ENCODE results near the gene SWI5. TPM values are rescaled to one million over a fixed set of nuclear protein-coding genes. Genes with fewer than 3 reads are reported as not detected.
"Not testable (repeated sequence)": the region's sequence is repeated elsewhere in the genome, so short reads cannot be mapped to it uniquely, and the experiment has no call there.

Gene SWI5
- total RNA-seq (2014; rRNA removed; shearing (Covaris generic)) = 25.4 and 26.7 TPM in 2 replicates

GRCh38 chr9:128276008-128276573 lies at the start of gene SWI5:
SWI5 (plus strand) TSS chr9:128276276.
- Histone ChIP-seq H3K27me3 (replicated peaks) (no peaks in the 10 kb centered on the region), H3K27ac (peak within 1 kb of the TSS; percentile 96), H3K4me1 (replicated peaks) (peaks cover 13% of the 10 kb centered on the region), H3K4me3 (peak within 1 kb of the TSS; percentile 82), H3K9me3 (replicated peaks) (no peaks in the 10 kb centered on the region), H3K36me3 (peaks cover 24% of the 10 kb centered on the region)
- peak; percentile 98 to 100 for DNase-seq (ENCODE audit: low read depth in 1 of 2, low spot score in 2 of 2)

GRCh38 chr9:128226412-128226801 lies 49.7 kb upstream of the SWI5 start:
- H3K27me3 ChIP-seq (replicated peaks) = no peaks in the 10 kb centered on the region
- H3K4me3 ChIP-seq = no peak overlapping the region
- DNase-seq (ENCODE audit: low read depth in 1 of 2, low spot score in 2 of 2) = no peak
- no peaks in the 10 kb centered on the region for H3K9me3 ChIP-seq (replicated peaks)
- no peak overlapping the region for H3K27ac ChIP-seq
- no peaks in the 10 kb centered on the region for H3K4me1 ChIP-seq (replicated peaks)
- no peaks in the 10 kb centered on the region for H3K36me3 ChIP-seq

- not testable (repeated sequence) for H3K27ac ChIP-seq; H3K4me1 ChIP-seq (replicated peaks); H3K9me3 ChIP-seq (replicated peaks); H3K36me3 ChIP-seq; H3K27me3 ChIP-seq (replicated peaks); DNase-seq (ENCODE audit: low read depth in 1 of 2, low spot score in 2 of 2); H3K4me3 ChIP-seq
Measured at GRCh38 chr9:128230897-128231296, 45.2 kb upstream of the SWI5 start.

- Histone ChIP-seq H3K4me3 (no peak overlapping the region), H3K9me3 (replicated peaks) (no peaks in the 10 kb centered on the region), H3K36me3 (no peaks in the 10 kb centered on the region), H3K27me3 (replicated peaks) (no peaks in the 10 kb centered on the region), H3K4me1 (replicated peaks) (no peaks in the 10 kb centered on the region), H3K27ac (no peak overlapping the region)
- DNase-seq (ENCODE audit: low read depth in 1 of 2, low spot score in 2 of 2) = peak in 1 of 2 experiments; percentile 31
Measured at GRCh38 chr9:128231638-128232527, 44.2 kb upstream of the SWI5 start.

- Histone ChIP-seq H3K4me1 (replicated peaks) (no peaks in the 10 kb centered on the region), H3K27ac (no peak overlapping the region), H3K36me3 (no peaks in the 10 kb centered on the region), H3K9me3 (replicated peaks) (no peaks in the 10 kb centered on the region), H3K4me3 (no peak overlapping the region), H3K27me3 (replicated peaks) (no peaks in the 10 kb centered on the region)
- peak in 1 of 2 experiments; percentile 31 for DNase-seq (ENCODE audit: low read depth in 1 of 2, low spot score in 2 of 2)
Measured at GRCh38 chr9:128232528-128233428, 43.3 kb upstream of the SWI5 start.

- H3K27ac ChIP-seq = no peak overlapping the region
- DNase-seq (ENCODE audit: low read depth in 1 of 2, low spot score in 2 of 2) = peak in 1 of 2 experiments; percentile 34
- no peaks in the 10 kb centered on the region for H3K4me1 ChIP-seq (replicated peaks)
- no peak overlapping the region for H3K4me3 ChIP-seq
- no peaks in the 10 kb centered on the region for H3K9me3 ChIP-seq (replicated peaks)
- H3K27me3 ChIP-seq (replicated peaks) = no peaks in the 10 kb centered on the region
- H3K36me3 ChIP-seq = no peaks in the 10 kb centered on the region
Measured at GRCh38 chr9:128233817-128234406, 42.2 kb upstream of the SWI5 start.

GRCh38 chr9:128242124-128242523 lies 34.0 kb upstream of the SWI5 start:
- Histone ChIP-seq H3K36me3 (no peaks in the 10 kb centered on the region), H3K9me3 (replicated peaks) (peaks cover 3% of the 10 kb centered on the region; the same call in 1 of the 2 replicates), H3K27ac (no peak overlapping the region), H3K4me1 (replicated peaks) (peaks cover 13% of the 10 kb centered on the region), H3K27me3 (replicated peaks) (no peaks in the 10 kb centered on the region), H3K4me3 (no peak overlapping the region)
- no peak for DNase-seq (ENCODE audit: low read depth in 1 of 2, low spot score in 2 of 2)

GRCh38 chr9:128242828-128243214 lies 33.3 kb upstream of the SWI5 start:
- Histone ChIP-seq H3K4me1 (replicated peaks) (peaks cover 13% of the 10 kb centered on the region), H3K9me3 (replicated peaks) (peaks cover 3% of the 10 kb centered on the region; the same call in 1 of the 2 replicates), H3K4me3 (no peak overlapping the region), H3K27ac (no peak overlapping the region), H3K36me3 (no peaks in the 10 kb centered on the region), H3K27me3 (replicated peaks) (no peaks in the 10 kb centered on the region)
- DNase-seq (ENCODE audit: low read depth in 1 of 2, low spot score in 2 of 2) = no peak

GRCh38 chr9:128243215-128244018 lies 32.7 kb upstream of the SWI5 start:
- H3K36me3 ChIP-seq = no peaks in the 10 kb centered on the region
- H3K27me3 ChIP-seq (replicated peaks) = no peaks in the 10 kb centered on the region
- H3K9me3 ChIP-seq (replicated peaks) = peaks cover 3% of the 10 kb centered on the region; the same call in 1 of the 2 replicates
- no peak for DNase-seq (ENCODE audit: low read depth in 1 of 2, low spot score in 2 of 2)
- H3K4me1 ChIP-seq (replicated peaks) = peaks cover 13% of the 10 kb centered on the region
- H3K27ac ChIP-seq = no peak overlapping the region
- H3K4me3 ChIP-seq = no peak overlapping the region

- Histone ChIP-seq H3K36me3 (no peaks in the 10 kb centered on the region), H3K4me1 (replicated peaks) (peaks cover 13% of the 10 kb centered on the region), H3K9me3 (replicated peaks) (peaks cover 3% of the 10 kb centered on the region; the same call in 1 of the 2 replicates), H3K4me3 (no peak overlapping the region), H3K27me3 (replicated peaks) (no peaks in the 10 kb centered on the region), H3K27ac (no peak overlapping the region)
- no peak for DNase-seq (ENCODE audit: low read depth in 1 of 2, low spot score in 2 of 2)
Measured at GRCh38 chr9:128244091-128244836, 31.8 kb upstream of the SWI5 start.

GRCh38 chr9:128244837-128245231 lies 31.2 kb upstream of the SWI5 start:
- Histone ChIP-seq H3K4me1 (replicated peaks) (peaks cover 13% of the 10 kb centered on the region), H3K27ac (no peak overlapping the region), H3K36me3 (no peaks in the 10 kb centered on the region), H3K4me3 (no peak overlapping the region), H3K27me3 (replicated peaks) (no peaks in the 10 kb centered on the region), H3K9me3 (replicated peaks) (peaks cover 3% of the 10 kb centered on the region; the same call in 1 of the 2 replicates)
- DNase-seq (ENCODE audit: low read depth in 1 of 2, low spot score in 2 of 2) = peak; percentile 22 to 77

All from SJSA1 (cell line).